ENCODE measurements around the gene NSUN7.
"Not testable (repeated sequence)": the region's sequence is repeated elsewhere in the genome, so short reads cannot be mapped to it uniquely, and the experiment has no call there.

The NSUN7 gene

GRCh38 chr4:40800064-40800463 is 50.3 kb downstream of the NSUN7 start:
- peak; percentile 28 for DNase-seq (ENCODE audit: extremely low spot score)
- CTCF ChIA-PET: interaction anchor here (0.7 to 2.1 kb wide), 5 partner anchors 10 to 98 kb away, joined by 3 to 11 read pairs (median 4); no protein-coding TSS in a partner anchor
- POLR2A ChIA-PET: no interaction called here

GRCh38 chr4:40804598-40804997 is 54.8 kb downstream of the NSUN7 start:
- no peak for DNase-seq (ENCODE audit: extremely low spot score)
- POLR2A ChIA-PET: no interaction called here
- CTCF ChIA-PET: interaction anchor here (1.2 kb wide), 1 partner anchor 125 kb away, joined by 3 read pairs; no protein-coding TSS in a partner anchor
- TF ChIP-seq CTCF (IDR thresholded peaks at IDR 0.05; ENCODE audit: control extremely low read depth, extremely low read depth, low read depth, missing control alignments): no peak

More at GRCh38 chr4:40800064-40800463, 50.3 kb downstream of the NSUN7 start:
- no peak for TF ChIP-seq CTCF (IDR thresholded peaks at IDR 0.05; ENCODE audit: control extremely low read depth, extremely low read depth, low read depth, missing control alignments)

GRCh38 chr4:40808926-40809457 is 59.2 kb downstream of the NSUN7 start:
- ChIA-PET CTCF (interaction anchor here (0.7 to 1.8 kb wide), 2 partner anchors 9 to 34 kb away, joined by 3 to 8 read pairs; no protein-coding TSS in a partner anchor), POLR2A (no interaction called here)

GRCh38 chr4:40811956-40812355 is 62.2 kb downstream of the NSUN7 start:
- CTCF ChIA-PET: interaction anchor here (1.2 to 1.5 kb wide), 2 partner anchors 11 to 32 kb away, joined by 3 read pairs; no protein-coding TSS in a partner anchor
- DNase-seq (ENCODE audit: extremely low spot score): no peak
- POLR2A ChIA-PET: no interaction called here
- TF ChIP-seq CTCF (IDR thresholded peaks at IDR 0.05; ENCODE audit: control extremely low read depth, extremely low read depth, low read depth, missing control alignments): no peak

More at GRCh38 chr4:40808926-40809457, 59.2 kb downstream of the NSUN7 start:
- DNase-seq (ENCODE audit: extremely low spot score): no peak
- no peak for TF ChIP-seq CTCF (IDR thresholded peaks at IDR 0.05; ENCODE audit: control extremely low read depth, extremely low read depth, low read depth, missing control alignments)

- TF ChIP-seq CTCF (IDR thresholded peaks at IDR 0.05; ENCODE audit: control extremely low read depth, extremely low read depth, low read depth, missing control alignments): no peak
- no peak for DNase-seq (ENCODE audit: extremely low spot score)
- ChIA-PET POLR2A (no interaction called here), CTCF (interaction anchor here (1.2 to 1.5 kb wide), 2 partner anchors 11 to 31 kb away, joined by 3 read pairs; no protein-coding TSS in a partner anchor)
Measured at GRCh38 chr4:40812386-40812785, 62.6 kb downstream of the NSUN7 start.

GRCh38 chr4:40812856-40813255 is 63.1 kb downstream of the NSUN7 start:
- TF ChIP-seq CTCF (IDR thresholded peaks at IDR 0.05; ENCODE audit: control extremely low read depth, extremely low read depth, low read depth, missing control alignments): no peak
- no peak for DNase-seq (ENCODE audit: extremely low spot score)
- ChIA-PET CTCF (interaction anchor here (0.9 to 1.5 kb wide), 2 partner anchors 31 to 36 kb away, joined by 3 read pairs; no protein-coding TSS in a partner anchor), POLR2A (no interaction called here)

GRCh38 chr4:40817157-40817556 is 67.4 kb downstream of the NSUN7 start:
- CTCF ChIA-PET; DNase-seq (ENCODE audit: extremely low spot score); POLR2A ChIA-PET: not testable (repeated sequence)
